GM10847 (cell line): ENCODE measurements around the gene DKK3.

Source experiments
- POLR2A ChIP-seq: IDR thresholded peaks from 2 replicates; pipeline ENCODE4 v1.6.1; 2011; ENCODE audit not compliant: insufficient read length; ENCODE audit errors: extremely low read depth

Gene DKK3

GRCh38 chr11:11997049-11997322 lies 11.4 kb downstream of the DKK3 start:
- no peak for TF ChIP-seq POLR2A

DNA sequence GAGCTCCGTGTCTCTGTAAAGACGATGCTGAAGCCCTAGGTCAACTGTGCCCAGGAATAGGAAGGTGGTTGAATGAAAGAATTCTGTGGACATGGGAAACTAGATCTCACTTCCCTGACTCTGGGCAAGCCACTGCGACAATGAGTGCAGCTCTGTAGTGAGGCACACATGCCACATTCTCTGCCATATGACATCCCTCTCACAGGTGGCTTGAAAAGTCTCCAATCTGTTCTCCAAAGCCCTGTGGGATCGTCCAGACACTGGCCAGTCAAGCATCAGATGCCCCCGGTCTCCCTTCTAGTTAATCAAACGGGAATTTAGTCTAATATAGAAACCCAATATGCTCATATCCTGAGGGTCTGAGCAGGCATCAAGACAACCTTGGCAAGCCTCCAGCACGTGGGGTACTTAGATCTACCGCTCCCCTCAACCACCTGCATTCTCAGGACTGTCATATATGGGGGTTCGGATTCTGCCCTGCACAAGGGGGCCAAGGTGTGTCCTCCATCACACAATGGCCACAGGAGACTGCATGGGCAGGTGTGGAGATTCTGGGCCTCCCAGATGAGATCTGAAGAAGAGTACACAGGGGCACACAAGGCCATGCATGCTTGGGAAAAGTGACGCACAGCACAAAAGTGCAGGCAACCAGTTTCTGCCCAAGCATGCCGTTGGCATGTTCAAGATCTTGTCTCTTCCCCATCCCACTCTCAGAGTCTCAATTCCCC lies 11.9 kb downstream of the DKK3 start:
- TF ChIP-seq POLR2A = no peak

DNA sequence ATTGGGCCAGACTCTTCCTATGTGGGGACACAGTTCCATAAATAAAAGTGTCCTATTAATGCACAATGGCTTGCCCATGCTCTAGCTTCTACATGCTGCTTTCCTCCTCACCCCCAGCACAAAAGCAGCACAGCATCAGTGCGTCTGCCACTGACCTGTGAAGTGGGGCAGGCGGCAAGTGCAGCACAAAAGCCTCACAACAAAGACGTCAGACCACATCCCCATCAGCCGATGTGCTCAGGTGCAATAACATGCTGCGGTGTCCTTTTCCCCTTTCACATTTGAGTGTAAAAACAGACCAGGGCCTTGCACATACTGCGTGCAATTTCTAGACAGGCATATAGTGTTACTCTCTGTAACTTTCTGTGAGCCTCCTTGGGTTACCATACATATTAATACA lies 12.8 kb downstream of the DKK3 start:
- TF ChIP-seq POLR2A = no peak

- TF ChIP-seq POLR2A = no peak
Observed at GRCh38 chr11:11993839-11994238, 14.6 kb downstream of the DKK3 start.

GRCh38 chr11:11992257-11993212 lies 15.9 kb downstream of the DKK3 start:
- no peak for TF ChIP-seq POLR2A

DNA sequence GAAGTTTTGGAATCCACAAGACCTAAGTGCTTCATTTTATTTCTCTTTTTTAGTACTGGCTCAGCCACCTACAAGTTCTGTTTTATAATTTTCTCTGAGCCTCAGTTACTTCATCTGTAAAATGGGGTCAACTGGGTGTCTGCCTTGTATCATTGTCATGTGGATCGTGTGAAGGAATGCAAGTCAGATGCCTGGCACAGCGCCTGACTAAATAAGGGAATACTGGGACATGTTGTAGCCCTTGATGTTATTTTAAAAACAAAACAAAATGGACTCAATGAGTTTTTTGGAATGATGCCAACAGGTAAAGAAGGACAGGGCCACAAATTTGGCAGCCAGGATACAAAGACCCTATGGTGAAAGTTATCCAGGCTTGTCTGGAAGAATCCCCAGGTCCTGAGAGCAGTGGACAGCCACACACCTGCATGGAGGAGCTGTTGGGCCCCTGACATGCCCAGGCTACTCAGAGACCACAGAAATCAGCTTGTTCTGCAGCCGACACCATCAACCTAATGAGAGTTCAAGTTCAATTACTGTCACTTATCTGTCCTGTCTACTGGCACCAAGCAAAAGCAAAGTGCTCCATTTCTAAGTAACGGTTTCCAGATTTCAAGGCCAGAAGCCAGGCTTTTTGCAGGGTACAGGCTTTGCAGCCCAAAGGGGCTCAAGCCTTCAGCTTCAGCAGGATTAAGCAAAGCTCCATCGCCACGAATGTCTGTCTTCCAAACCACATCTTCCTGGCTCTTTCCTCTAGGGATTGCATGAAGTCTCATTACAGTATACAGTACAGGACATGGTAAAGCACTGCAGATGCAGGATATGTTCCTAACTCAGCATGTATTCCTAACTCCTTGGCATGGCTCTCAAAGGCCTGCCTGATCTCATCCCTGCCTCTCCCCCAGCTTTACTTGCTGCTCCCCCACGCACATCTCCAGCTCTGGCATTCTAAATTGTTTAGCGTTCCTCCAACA lies 18.4 kb downstream of the DKK3 start:
- TF ChIP-seq POLR2A = no peak

DNA sequence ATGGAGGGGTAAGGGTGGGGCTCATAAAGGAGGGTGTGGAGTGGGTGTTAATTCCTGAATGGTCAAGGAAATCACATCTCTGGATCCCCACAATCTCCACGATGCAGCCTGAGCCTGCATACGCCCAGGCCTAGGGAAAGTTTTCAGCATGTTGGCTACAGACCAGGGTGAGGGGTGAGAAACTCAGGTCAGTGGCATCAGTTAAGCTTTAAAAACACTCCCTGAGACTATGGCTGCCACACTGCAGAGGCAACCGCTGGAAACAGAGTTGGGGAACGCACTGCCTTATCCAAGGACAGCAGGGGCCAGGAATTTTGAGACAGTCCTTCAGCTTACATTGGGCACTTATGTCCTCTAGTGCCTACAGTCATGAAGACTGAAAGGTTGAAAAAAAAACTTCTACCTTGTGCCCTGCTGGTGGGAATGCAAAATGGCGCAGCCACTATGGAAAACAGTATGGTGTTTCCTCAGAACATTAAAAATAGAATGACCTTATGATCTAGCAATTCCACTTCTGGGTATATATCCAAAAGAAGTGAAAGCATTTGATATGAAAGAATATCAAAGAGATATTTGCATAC lies 19.7 kb downstream of the DKK3 start:
- no peak for TF ChIP-seq POLR2A

DNA sequence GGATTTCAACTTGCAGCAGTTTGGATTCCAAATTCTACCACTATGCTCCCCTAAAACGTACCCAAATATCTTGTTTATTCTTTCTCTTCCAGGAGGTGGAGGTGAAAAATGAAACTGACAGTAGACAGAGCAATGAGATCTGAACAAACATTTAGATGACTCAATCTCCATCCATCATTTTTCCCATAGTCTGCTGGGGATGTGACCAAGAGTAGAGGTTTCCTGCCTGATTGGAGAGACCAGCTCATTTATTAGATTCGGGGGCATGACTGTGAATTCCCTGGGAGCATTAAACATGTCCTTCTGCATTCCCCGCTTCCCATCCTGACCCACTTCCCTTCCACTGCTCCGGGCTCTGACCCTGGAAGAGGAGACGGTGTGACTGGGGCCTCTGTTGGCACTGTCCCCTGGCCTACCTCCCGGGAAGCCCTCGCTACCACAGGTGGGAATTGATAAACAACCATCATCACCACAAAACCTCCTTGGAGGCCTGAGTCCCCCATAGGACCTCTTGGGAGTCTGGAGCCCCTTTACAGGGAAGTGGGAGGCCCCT lies 20.3 kb downstream of the DKK3 start:
- no peak for TF ChIP-seq POLR2A

DNA sequence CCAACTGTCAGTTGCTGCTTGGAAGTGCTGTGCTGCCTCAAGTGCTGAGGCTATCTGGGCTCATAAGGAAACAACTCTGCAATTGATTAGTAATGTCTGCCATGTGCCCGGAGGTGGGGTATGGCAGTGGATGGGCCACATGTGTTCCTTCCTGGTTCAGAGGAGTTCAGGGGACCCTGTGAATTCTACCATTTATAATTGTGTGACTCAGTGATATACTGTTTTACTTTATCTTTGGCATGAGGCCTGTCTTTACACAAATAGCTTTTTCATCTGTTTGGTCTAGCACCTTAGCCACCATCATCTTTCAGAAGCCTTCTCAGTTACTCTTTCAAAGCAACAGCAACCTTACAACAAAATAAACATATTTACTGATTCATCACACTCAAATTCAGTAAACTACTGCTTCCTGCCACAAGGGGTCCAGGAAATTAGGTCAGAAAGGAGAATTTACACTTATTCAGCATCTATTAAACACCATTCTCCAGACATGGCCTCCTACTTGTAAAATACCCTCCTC lies 20.9 kb downstream of the DKK3 start:
- no peak for TF ChIP-seq POLR2A

DNA sequence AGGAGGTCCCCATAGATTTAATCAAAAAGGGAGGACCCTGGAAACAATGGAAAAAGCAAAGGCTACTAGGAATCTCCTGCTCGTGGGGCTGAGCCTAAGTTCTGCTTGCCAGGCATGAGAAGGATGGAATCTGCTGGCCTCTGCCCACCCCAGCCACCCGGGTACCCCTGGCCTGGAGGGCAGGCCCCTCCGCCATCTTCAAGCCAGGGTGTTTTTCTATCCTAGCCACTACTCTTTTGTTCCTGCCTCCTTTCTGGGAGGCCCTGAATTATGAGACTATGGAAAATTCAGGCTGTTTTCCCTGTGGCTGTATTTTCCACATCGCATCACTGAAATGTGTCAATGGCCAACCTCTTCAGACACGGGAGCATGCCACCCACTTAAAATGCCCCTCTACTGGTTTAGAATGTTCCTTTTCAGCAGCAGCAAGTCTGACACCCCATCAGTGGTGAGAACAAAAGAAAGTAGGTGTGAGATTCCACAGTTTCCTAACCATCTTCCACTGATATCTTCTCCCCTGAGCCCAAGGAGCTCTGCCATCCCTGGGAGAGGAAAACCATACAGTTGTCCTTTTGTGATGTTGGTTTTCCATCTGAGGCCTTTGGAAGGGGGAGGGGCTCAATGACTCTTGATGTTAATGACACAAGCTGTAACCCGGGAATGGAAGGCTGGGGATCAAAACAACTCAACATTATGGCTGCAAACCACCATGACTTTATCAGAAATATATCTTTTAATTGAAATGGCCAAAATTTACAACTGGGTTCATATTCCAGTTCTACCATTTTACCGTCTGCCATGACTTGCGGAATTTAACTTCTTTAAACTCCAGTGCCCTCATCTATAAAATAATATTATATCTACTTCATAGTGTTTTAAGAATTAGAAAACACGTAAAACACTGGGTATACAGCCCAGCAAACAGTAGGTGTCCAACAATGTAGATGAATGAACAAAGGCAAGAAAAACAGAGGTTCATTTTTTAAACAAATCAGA lies 22.2 kb downstream of the DKK3 start:
- no peak for TF ChIP-seq POLR2A

DNA sequence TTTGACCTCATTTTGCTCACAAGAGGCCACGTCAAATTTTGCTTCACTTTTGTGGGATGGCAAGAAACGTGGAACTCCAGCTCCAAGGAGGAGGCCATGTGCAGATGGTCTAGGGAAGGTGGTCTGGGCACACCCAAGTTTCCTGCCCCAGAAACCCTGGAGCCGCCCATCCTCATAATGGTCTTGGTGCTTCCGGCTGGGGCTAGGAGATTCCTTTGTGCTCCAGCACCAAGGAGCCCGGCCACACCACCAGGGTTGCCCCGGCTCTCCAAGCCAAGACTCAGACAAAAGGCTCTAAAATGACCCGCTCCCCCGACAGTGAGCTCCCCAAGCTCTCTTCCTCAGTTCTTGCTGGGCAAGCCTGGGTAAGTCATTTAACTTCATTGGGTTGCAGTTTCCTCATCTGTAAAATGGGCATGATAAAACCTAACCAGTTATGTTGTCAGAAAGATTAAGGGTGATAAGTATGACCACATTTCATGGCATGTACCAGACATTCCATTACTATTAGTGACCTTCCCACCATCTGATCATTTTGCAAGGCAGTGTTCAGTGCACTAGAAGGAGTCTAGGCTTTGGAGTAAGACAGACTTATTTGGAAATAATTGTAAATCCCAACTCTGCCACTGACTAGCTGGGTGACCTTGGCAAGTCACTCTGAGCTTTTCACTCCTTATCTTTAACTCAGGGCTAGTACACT lies 23.3 kb downstream of the DKK3 start:
- no peak for TF ChIP-seq POLR2A

- TF ChIP-seq POLR2A = no peak
Observed at GRCh38 chr11:11984563-11984962, 23.9 kb downstream of the DKK3 start.

DNA sequence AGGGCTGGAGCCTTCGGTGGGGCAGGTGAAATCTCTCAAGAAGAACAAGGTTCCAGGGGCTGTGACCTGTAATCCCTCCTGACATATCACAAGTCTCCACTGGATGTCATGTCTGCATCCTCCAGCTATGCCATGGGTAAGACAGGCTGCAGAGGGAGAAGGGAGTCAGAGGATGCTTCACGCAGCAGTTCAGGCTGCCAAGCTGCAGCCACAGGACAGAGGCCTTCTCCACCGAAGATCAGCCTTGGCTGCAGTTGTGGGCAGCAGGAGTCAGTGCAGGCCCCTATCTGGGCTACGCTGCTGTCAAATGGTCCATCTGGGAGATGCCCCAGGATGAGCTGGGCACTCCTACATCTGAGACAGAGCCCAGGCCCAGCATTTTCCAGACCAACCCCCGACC lies 25.0 kb downstream of the DKK3 start:
- TF ChIP-seq POLR2A = no peak
